NOMO-1 treated with dmso at 0.1 percent for 144 hours (cell line): ENCODE results near the gene C6orf141.

Source experiments
- DNase-seq: peaks from one replicate; lab custom pipeline; 2025; ENCODE audit not compliant: unreplicated experiment; lab: John Stamatoyannopoulos, UW

C6orf141 gene

GRCh38 chr6:49550492-49551077, at the start of gene C6orf141:
Gene C6orf141 (plus strand): TSS chr6:49550668. CDS start chr6:49550793, 125 bp downstream.
- DNase-seq: no peak

- DNase-seq: no peak
Measured at GRCh38 chr6:49504666-49505065, 45.8 kb upstream of the C6orf141 start.

- no peak for DNase-seq
Measured at GRCh38 chr6:49506569-49507111, 43.8 kb upstream of the C6orf141 start.

- DNase-seq: no peak
Measured at GRCh38 chr6:49509342-49509741, 41.1 kb upstream of the C6orf141 start.

- no peak for DNase-seq
Measured at GRCh38 chr6:49513153-49513989, 37.1 kb upstream of the C6orf141 start.

- DNase-seq: no peak
Measured at GRCh38 chr6:49514571-49515484, 35.6 kb upstream of the C6orf141 start.

- no peak for DNase-seq
Measured at GRCh38 chr6:49515485-49516146, 34.9 kb upstream of the C6orf141 start.

GRCh38 chr6:49516147-49516505, 34.3 kb upstream of the C6orf141 start:
- no peak for DNase-seq

- no peak for DNase-seq
Measured at GRCh38 chr6:49517919-49518318, 32.5 kb upstream of the C6orf141 start.

- no peak for DNase-seq
Measured at GRCh38 chr6:49519660-49520059, 30.8 kb upstream of the C6orf141 start.

- no peak for DNase-seq
Measured at GRCh38 chr6:49522710-49523593, 27.5 kb upstream of the C6orf141 start.

- DNase-seq: no peak
Measured at GRCh38 chr6:49523901-49524300, 26.6 kb upstream of the C6orf141 start.

GRCh38 chr6:49524541-49524940, 25.9 kb upstream of the C6orf141 start:
- no peak for DNase-seq

- no peak for DNase-seq
Measured at GRCh38 chr6:49526598-49526997, 23.9 kb upstream of the C6orf141 start.

- DNase-seq: no peak
Measured at GRCh38 chr6:49527320-49527719, 23.1 kb upstream of the C6orf141 start.

- no peak for DNase-seq
Measured at GRCh38 chr6:49528571-49528970, 21.9 kb upstream of the C6orf141 start.

GRCh38 chr6:49530141-49530776, 20.2 kb upstream of the C6orf141 start:
- no peak for DNase-seq

GRCh38 chr6:49531774-49532569, 18.5 kb upstream of the C6orf141 start:
- peak; percentile 21 for DNase-seq
